ENCODE results near the gene C16orf92.
A peak's percentile ranks its signal among the peaks of the same experiment; 100 is the strongest.

The C16orf92 gene

DNA sequence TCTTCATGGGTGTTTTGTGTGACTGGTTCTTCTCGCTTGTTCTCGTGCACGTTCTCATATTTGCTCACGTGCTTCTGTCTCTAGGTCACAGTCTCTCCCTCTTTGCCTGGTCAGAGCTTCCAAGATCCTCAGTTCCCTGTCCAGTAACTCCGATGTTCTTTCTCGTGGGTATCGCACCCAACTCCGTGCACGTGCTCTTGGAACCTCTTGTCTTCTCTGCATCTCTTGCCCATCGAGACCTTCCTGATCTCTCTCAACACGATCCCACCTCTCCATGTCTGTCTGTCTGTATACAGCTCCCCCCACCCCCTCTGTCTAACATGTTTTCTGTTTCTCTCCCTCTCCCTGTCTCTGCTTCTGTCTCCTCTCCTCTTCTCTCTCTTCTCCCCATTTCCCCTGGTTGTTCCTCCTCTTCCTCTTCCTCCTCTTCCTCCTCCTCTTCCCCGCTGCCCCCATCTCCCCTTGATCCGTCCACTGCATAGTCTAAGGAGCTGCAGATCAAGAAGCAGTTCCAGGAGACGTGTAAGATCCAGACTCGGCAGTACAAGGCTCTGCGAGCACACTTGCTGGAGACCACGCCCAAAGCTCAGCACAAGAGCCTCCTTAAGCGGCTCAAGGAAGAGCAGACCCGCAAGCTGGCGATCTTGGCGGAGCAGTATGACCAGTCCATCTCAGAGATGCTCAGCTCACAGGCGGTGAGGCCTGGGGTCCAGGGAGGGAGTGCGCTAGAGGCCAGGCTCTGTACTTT, 33.7 kb upstream of the C16orf92 start:
- WGBS, 2 experiments: 95% methylated on average over 23 of the region's 23 CpGs
- H3K36me3 ChIP-seq (ENCODE audit: control insufficient read depth, insufficient read depth, low read length): peaks cover 53% of the 10 kb centered on the region

DNA sequence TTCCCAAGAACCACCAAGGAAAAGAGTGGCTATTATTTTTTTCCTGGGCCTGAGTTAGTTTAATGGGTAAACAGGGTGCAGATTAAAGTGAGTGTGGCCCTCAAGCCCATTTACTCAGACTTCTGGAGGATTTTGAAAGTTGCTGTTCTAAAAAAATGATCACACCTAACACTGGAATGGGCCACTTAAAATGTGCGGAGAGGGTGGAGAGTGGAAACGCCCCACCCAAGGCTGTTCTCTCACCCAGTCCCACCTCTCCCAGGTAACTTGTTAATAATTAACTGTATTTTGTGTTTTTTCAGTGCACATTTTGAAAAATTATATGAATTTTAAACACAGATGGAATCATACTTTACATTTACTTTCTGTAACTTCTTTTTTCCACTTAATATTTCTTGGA, 33.0 kb upstream of the C16orf92 start:
- Histone ChIP-seq H3K9me3 (ENCODE audit: control insufficient read depth, low read length) (no peaks in the 10 kb centered on the region), H3K4me3 (ENCODE audit: insufficient read depth, low read depth, low read length) (no peak overlapping the region), H3K36me3 (ENCODE audit: control insufficient read depth, insufficient read depth, low read length) (peaks cover 52% of the 10 kb centered on the region), H3K4me1 (ENCODE audit: control insufficient read depth, insufficient read depth, low read length) (peaks cover 8% of the 10 kb centered on the region), H3K27ac (ENCODE audit: insufficient read depth, low read depth, low read length, poor library complexity, severe bottlenecking) (no peak overlapping the region), H3K27me3 (ENCODE audit: control insufficient read depth, insufficient read depth, low read length, poor library complexity, severe bottlenecking) (no peaks in the 10 kb centered on the region)
- 100% methylated on average over 1 of the region's 2 CpGs; no CpG with 5 or more reads in 1 of the 2 experiments for WGBS, 2 experiments

More for the DNA sequence above, 33.7 kb upstream of the C16orf92 start:
- Histone ChIP-seq H3K4me3 (ENCODE audit: insufficient read depth, low read depth, low read length) (no peak overlapping the region), H3K9me3 (ENCODE audit: control insufficient read depth, low read length) (no peaks in the 10 kb centered on the region), H3K27ac (ENCODE audit: insufficient read depth, low read depth, low read length, poor library complexity, severe bottlenecking) (no peak overlapping the region), H3K4me1 (ENCODE audit: control insufficient read depth, insufficient read depth, low read length) (peaks cover 3% of the 10 kb centered on the region), H3K27me3 (ENCODE audit: control insufficient read depth, insufficient read depth, low read length, poor library complexity, severe bottlenecking) (no peaks in the 10 kb centered on the region)

- peaks cover 8% of the 10 kb centered on the region for H3K4me1 ChIP-seq (ENCODE audit: control insufficient read depth, insufficient read depth, low read length)
- H3K27ac ChIP-seq (ENCODE audit: insufficient read depth, low read depth, low read length, poor library complexity, severe bottlenecking): no peak overlapping the region
- no peaks in the 10 kb centered on the region for H3K9me3 ChIP-seq (ENCODE audit: control insufficient read depth, low read length)
- H3K36me3 ChIP-seq (ENCODE audit: control insufficient read depth, insufficient read depth, low read length): peaks cover 46% of the 10 kb centered on the region
- WGBS, 2 experiments: 96% methylated on average over 35 of the region's 35 CpGs
- no peak overlapping the region for H3K4me3 ChIP-seq (ENCODE audit: insufficient read depth, low read depth, low read length)
- H3K27me3 ChIP-seq (ENCODE audit: control insufficient read depth, insufficient read depth, low read length, poor library complexity, severe bottlenecking): no peaks in the 10 kb centered on the region
These were observed 32.0 kb upstream of the C16orf92 start for GRCh38 chr16:29990883-29991570.

- Histone ChIP-seq H3K27me3 (ENCODE audit: control insufficient read depth, insufficient read depth, low read length, poor library complexity, severe bottlenecking) (no peaks in the 10 kb centered on the region), H3K9me3 (ENCODE audit: control insufficient read depth, low read length) (no peaks in the 10 kb centered on the region), H3K36me3 (ENCODE audit: control insufficient read depth, insufficient read depth, low read length) (peaks cover 41% of the 10 kb centered on the region), H3K4me1 (ENCODE audit: control insufficient read depth, insufficient read depth, low read length) (peaks cover 8% of the 10 kb centered on the region), H3K4me3 (ENCODE audit: insufficient read depth, low read depth, low read length) (no peak overlapping the region), H3K27ac (ENCODE audit: insufficient read depth, low read depth, low read length, poor library complexity, severe bottlenecking) (no peak overlapping the region)
- 93% methylated on average over 4 to 5 of the region's 5 CpGs for WGBS, 2 experiments
These were observed 31.5 kb upstream of the C16orf92 start for GRCh38 chr16:29991571-29991904.

GRCh38 chr16:29992344-29992967, 30.5 kb upstream of the C16orf92 start:
- peaks cover 32% of the 10 kb centered on the region for H3K36me3 ChIP-seq (ENCODE audit: control insufficient read depth, insufficient read depth, low read length)
- peaks cover 12% of the 10 kb centered on the region for H3K4me1 ChIP-seq (ENCODE audit: control insufficient read depth, insufficient read depth, low read length)
- H3K4me3 ChIP-seq (ENCODE audit: insufficient read depth, low read depth, low read length): no peak overlapping the region
- 83 to 85% methylated on average over 7 of the region's 7 CpGs for WGBS, 2 experiments
- H3K27me3 ChIP-seq (ENCODE audit: control insufficient read depth, insufficient read depth, low read length, poor library complexity, severe bottlenecking): no peaks in the 10 kb centered on the region
- no peak overlapping the region for H3K27ac ChIP-seq (ENCODE audit: insufficient read depth, low read depth, low read length, poor library complexity, severe bottlenecking)
- H3K9me3 ChIP-seq (ENCODE audit: control insufficient read depth, low read length): no peaks in the 10 kb centered on the region

GRCh38 chr16:29993191-29993902, 29.7 kb upstream of the C16orf92 start:
- Histone ChIP-seq H3K9me3 (ENCODE audit: control insufficient read depth, low read length) (no peaks in the 10 kb centered on the region), H3K36me3 (ENCODE audit: control insufficient read depth, insufficient read depth, low read length) (peaks cover 29% of the 10 kb centered on the region), H3K4me1 (ENCODE audit: control insufficient read depth, insufficient read depth, low read length) (peaks cover 12% of the 10 kb centered on the region), H3K27ac (ENCODE audit: insufficient read depth, low read depth, low read length, poor library complexity, severe bottlenecking) (no peak overlapping the region), H3K4me3 (ENCODE audit: insufficient read depth, low read depth, low read length) (no peak overlapping the region), H3K27me3 (ENCODE audit: control insufficient read depth, insufficient read depth, low read length, poor library complexity, severe bottlenecking) (no peaks in the 10 kb centered on the region)
- 95 to 96% methylated on average over 25 of the region's 25 CpGs for WGBS, 2 experiments

- H3K27me3 ChIP-seq (ENCODE audit: control insufficient read depth, insufficient read depth, low read length, poor library complexity, severe bottlenecking): no peaks in the 10 kb centered on the region
- H3K36me3 ChIP-seq (ENCODE audit: control insufficient read depth, insufficient read depth, low read length): peaks cover 24% of the 10 kb centered on the region
- no peak overlapping the region for H3K27ac ChIP-seq (ENCODE audit: insufficient read depth, low read depth, low read length, poor library complexity, severe bottlenecking)
- H3K9me3 ChIP-seq (ENCODE audit: control insufficient read depth, low read length): no peaks in the 10 kb centered on the region
- 91 to 94% methylated on average over 9 of the region's 9 CpGs for WGBS, 2 experiments
- H3K4me3 ChIP-seq (ENCODE audit: insufficient read depth, low read depth, low read length): no peak overlapping the region
- H3K4me1 ChIP-seq (ENCODE audit: control insufficient read depth, insufficient read depth, low read length): peaks cover 12% of the 10 kb centered on the region
These were observed 28.9 kb upstream of the C16orf92 start for GRCh38 chr16:29993903-29994599.

DNA sequence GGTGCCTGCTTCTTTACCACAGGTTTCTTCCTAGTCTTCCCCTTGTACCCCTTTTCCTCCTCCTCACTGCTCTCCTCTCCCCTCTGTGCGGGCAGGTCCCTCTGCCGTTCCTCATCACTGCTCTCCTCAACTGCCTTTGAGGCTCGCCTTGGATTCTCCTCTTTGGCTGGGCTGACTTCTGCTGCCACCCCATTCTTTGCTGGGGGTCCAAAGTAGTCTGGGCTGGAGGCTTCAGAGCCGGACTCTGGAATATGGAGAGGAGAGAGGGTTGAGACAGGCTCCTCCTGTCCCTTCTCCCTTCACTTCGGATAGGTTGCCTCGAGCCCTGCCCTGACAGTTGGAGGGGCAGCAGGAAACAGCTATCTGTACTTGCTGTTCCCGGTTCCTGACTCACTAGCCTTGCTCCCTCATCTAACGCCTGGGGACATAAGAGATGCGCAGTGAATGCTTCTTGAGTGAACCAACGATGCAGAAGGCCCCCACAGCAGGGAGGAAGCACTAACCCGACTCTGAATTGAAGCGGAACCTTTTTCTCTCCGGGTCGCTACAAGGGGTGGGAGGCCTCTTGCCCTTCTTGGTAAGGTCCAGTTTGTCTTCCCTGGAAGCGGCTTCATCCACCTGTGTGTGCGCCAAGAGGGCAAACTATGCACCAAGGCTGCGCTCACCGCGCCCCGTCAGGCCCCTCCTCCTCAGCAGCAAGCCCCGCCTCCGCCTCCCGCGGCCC, 28.2 kb upstream of the C16orf92 start:
- H3K4me3 ChIP-seq (ENCODE audit: insufficient read depth, low read depth, low read length): peak overlapping the region; percentile 90
- H3K27ac ChIP-seq (ENCODE audit: insufficient read depth, low read depth, low read length, poor library complexity, severe bottlenecking): no peak overlapping the region
- peaks cover 18% of the 10 kb centered on the region for H3K36me3 ChIP-seq (ENCODE audit: control insufficient read depth, insufficient read depth, low read length)
- 25% methylated on average over 24 of the region's 24 CpGs for WGBS, 2 experiments
- H3K27me3 ChIP-seq (ENCODE audit: control insufficient read depth, insufficient read depth, low read length, poor library complexity, severe bottlenecking): no peaks in the 10 kb centered on the region
- no peaks in the 10 kb centered on the region for H3K9me3 ChIP-seq (ENCODE audit: control insufficient read depth, low read length)
- H3K4me1 ChIP-seq (ENCODE audit: control insufficient read depth, insufficient read depth, low read length): peaks cover 12% of the 10 kb centered on the region

DNA sequence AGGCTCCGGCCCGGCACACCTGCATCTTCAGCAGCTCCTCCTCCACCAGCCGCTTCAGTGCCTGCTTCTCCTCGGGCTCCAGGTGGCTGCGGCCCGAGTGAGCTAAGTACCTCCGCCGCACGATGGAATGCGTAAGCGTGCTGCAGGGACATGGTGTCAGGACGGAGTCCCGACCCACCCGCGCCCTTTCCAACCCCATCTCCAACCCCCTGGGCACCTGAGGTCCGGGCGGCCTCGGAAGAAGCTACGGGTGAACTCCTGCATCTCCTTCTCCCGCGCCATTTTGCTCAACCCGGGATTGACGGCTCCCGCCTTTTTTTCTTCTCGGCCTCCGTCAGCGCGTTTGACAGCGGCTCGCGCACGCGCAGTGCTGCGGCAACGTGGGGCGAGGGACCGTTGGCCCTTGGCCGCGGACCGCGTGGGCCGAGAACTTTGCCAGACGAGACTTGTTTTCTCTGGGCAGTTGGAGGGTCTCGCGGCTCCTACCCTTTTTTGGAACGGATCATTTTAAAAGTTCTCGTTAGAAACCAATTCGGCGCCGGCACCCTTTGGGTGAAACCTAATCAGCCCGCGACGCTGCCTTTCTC, 27.6 kb upstream of the C16orf92 start, which contains the start of gene HIRIP3:
HIRIP3 (minus strand) TSS at position 294 of the 587 bp plus-strand sequence; CDS start at position 282, 12 bp downstream.
- H3K9me3 ChIP-seq (ENCODE audit: control insufficient read depth, low read length): no peaks in the 10 kb centered on the region
- peaks cover 13% of the 10 kb centered on the region for H3K36me3 ChIP-seq (ENCODE audit: control insufficient read depth, insufficient read depth, low read length)
- H3K27me3 ChIP-seq (ENCODE audit: control insufficient read depth, insufficient read depth, low read length, poor library complexity, severe bottlenecking): no peaks in the 10 kb centered on the region
- WGBS, 2 experiments: 0% methylated on average over 53 of the region's 53 CpGs
- H3K27ac ChIP-seq (ENCODE audit: insufficient read depth, low read depth, low read length, poor library complexity, severe bottlenecking): peak within 1 kb of the TSS; percentile 44
- H3K4me3 ChIP-seq (ENCODE audit: insufficient read depth, low read depth, low read length): peak within 1 kb of the TSS; percentile 90
- peaks cover 12% of the 10 kb centered on the region for H3K4me1 ChIP-seq (ENCODE audit: control insufficient read depth, insufficient read depth, low read length)
